COLO668 (cell line): ENCODE data around the gene CHMP1B.

Source experiments
- DNase-seq: peaks from one replicate; lab custom pipeline; 2025; ENCODE audit not compliant: unreplicated experiment; lab: John Stamatoyannopoulos, UW

CHMP1B gene

GRCh38 chr18:11851146-11851805 is at the start of gene CHMP1B:
Gene CHMP1B, plus strand, starts transcription at chr18:11851413. Its CDS starts 99 bp downstream, at chr18:11851512.
- DNase-seq: peak; percentile 99

GRCh38 chr18:11801573-11801972 is 49.6 kb upstream of the CHMP1B start:
- peak; percentile 56 for DNase-seq

- DNase-seq: no peak
These were observed 49.1 kb upstream of the CHMP1B start for GRCh38 chr18:11802158-11802557.

- no peak for DNase-seq
These were observed 48.6 kb upstream of the CHMP1B start for GRCh38 chr18:11802586-11802985.

GRCh38 chr18:11807233-11807632 is 44.0 kb upstream of the CHMP1B start:
- no peak for DNase-seq

- no peak for DNase-seq
These were observed 43.0 kb upstream of the CHMP1B start for GRCh38 chr18:11808001-11808855.

- DNase-seq: no peak
These were observed 41.3 kb upstream of the CHMP1B start for GRCh38 chr18:11809895-11810294.

- no peak for DNase-seq
These were observed 40.8 kb upstream of the CHMP1B start for GRCh38 chr18:11810379-11810778.

GRCh38 chr18:11811009-11811408 is 40.2 kb upstream of the CHMP1B start:
- DNase-seq: no peak

GRCh38 chr18:11817229-11817628 is 34.0 kb upstream of the CHMP1B start:
- DNase-seq: no peak

GRCh38 chr18:11818486-11819203 is 32.6 kb upstream of the CHMP1B start:
- DNase-seq: no peak

GRCh38 chr18:11819938-11820337 is 31.3 kb upstream of the CHMP1B start:
- no peak for DNase-seq

- DNase-seq: no peak
These were observed 30.5 kb upstream of the CHMP1B start for GRCh38 chr18:11820697-11821096.

- DNase-seq: no peak
These were observed 30.0 kb upstream of the CHMP1B start for GRCh38 chr18:11821208-11821607.

- no peak for DNase-seq
These were observed 29.5 kb upstream of the CHMP1B start for GRCh38 chr18:11821643-11822237.

- no peak for DNase-seq
These were observed 27.7 kb upstream of the CHMP1B start for GRCh38 chr18:11823545-11823944.

- no peak for DNase-seq
These were observed 24.4 kb upstream of the CHMP1B start for GRCh38 chr18:11826836-11827235.

- DNase-seq: no peak
These were observed 22.3 kb upstream of the CHMP1B start for GRCh38 chr18:11828786-11829432.

GRCh38 chr18:11830585-11830984 is 20.6 kb upstream of the CHMP1B start:
- no peak for DNase-seq

GRCh38 chr18:11831921-11832320 is 19.3 kb upstream of the CHMP1B start:
- no peak for DNase-seq

- DNase-seq: no peak
These were observed 16.4 kb upstream of the CHMP1B start for GRCh38 chr18:11834772-11835171.
